HepG2 (cell line): Measurements from ENCODE around the gene MED20. TPM values are rescaled to one million over a fixed set of nuclear protein-coding genes. Genes with fewer than 3 reads are reported as not detected.

Experiments
- BRD4 ChIP-seq: sonication (generic); formaldehyde crosslinking; IDR thresholded peaks from 2 replicates; pipeline ENCODE4 v1.4.0; 2020; ENCODE audit warnings: missing genetic modification reagents
- CENPX ChIP-seq: sonication (generic); formaldehyde crosslinking; IDR thresholded peaks from 2 replicates; pipeline ENCODE4 v1.9.0; 2021; ENCODE audit warnings: mild to moderate bottlenecking, missing genetic modification reagents, moderate library complexity
- E2F5 ChIP-seq: sonication (generic); formaldehyde crosslinking; conservative IDR thresholded peaks from 2 replicates; pipeline ENCODE4 v1.4.0; 2020; ENCODE audit warnings: missing genetic modification reagents
- EED ChIP-seq: sonication (generic); formaldehyde crosslinking; IDR thresholded peaks from 2 replicates; pipeline ENCODE4 v1.5.0; 2020; ENCODE audit warnings: mild to moderate bottlenecking, missing genetic modification reagents
- ISX ChIP-seq: sonication (generic); formaldehyde crosslinking; conservative IDR thresholded peaks from 2 replicates; pipeline ENCODE4 v1.5.0; 2020; ENCODE audit warnings: missing genetic modification reagents
- KLF9 ChIP-seq: IDR thresholded peaks from 2 replicates; pipeline ENCODE4 v1.6.1; 2016; ENCODE audit warnings: low read depth
- MAFK ChIP-seq, 2 experiments: IDR thresholded peaks in 1 of 2; conservative IDR thresholded peaks in 1 of 2; 2 replicates each; pipeline ENCODE4 v1.6.1; 2011; ENCODE audit warnings: improper control_type of control experiment in 2 of 2, low read length in 2 of 2
- MED8 ChIP-seq: sonication (generic); formaldehyde crosslinking; IDR thresholded peaks from 2 replicates; pipeline ENCODE4 v1.8.1; 2023; ENCODE audit warnings: mild to moderate bottlenecking, missing genetic modification reagents; ENCODE audit not compliant: insufficient replicate concordance
- MEF2D ChIP-seq: sonication (generic); formaldehyde crosslinking; IDR thresholded peaks from 2 replicates; pipeline ENCODE4 v1.5.1; 2020; ENCODE audit warnings: mild to moderate bottlenecking, missing genetic modification reagents
- NFE2 ChIP-seq: sonication (generic); formaldehyde crosslinking; IDR thresholded peaks from 2 replicates; pipeline ENCODE4 v1.4.0; 2020; ENCODE audit warnings: missing genetic modification reagents
- NR2F2 ChIP-seq: IDR thresholded peaks from 2 replicates; pipeline ENCODE4 v1.6.1; 2012; ENCODE audit warnings: low read depth, inconsistent platforms, borderline replicate concordance
- PBX3 ChIP-seq: sonication (generic); formaldehyde crosslinking; IDR thresholded peaks from 2 replicates; pipeline ENCODE4 v1.8.1; 2023; ENCODE audit warnings: missing genetic modification reagents, inconsistent platforms, borderline replicate concordance
- PRPF4 ChIP-seq: fragments of 200-400 bp; formaldehyde crosslinking; IDR thresholded peaks from 2 replicates; pipeline ENCODE4 v1.6.1; 2016; ENCODE audit warnings: low read length, low read depth; ENCODE audit not compliant: poor library complexity, severe bottlenecking
- SALL2 ChIP-seq: sonication (generic); formaldehyde crosslinking; IDR thresholded peaks from 2 replicates; pipeline ENCODE4 v1.8.1; 2023; ENCODE audit warnings: mild to moderate bottlenecking, missing genetic modification reagents, inconsistent platforms
- SKI ChIP-seq: fragments of 450-650 bp; IDR thresholded peaks from one replicate; pipeline ENCODE4 v1.6.1; 2018; ENCODE audit warnings: mild to moderate bottlenecking; ENCODE audit not compliant: partially characterized antibody
- TBL1XR1 ChIP-seq: fragments of 150-350 bp; IDR thresholded peaks from 2 replicates; pipeline ENCODE4 v1.6.1; 2014; ENCODE audit warnings: borderline replicate concordance, low read length; ENCODE audit not compliant: partially characterized antibody
- ZNF121 ChIP-seq: sonication (generic); formaldehyde crosslinking; IDR thresholded peaks from 2 replicates; pipeline ENCODE4 v1.5.0; 2020; ENCODE audit warnings: mild to moderate bottlenecking, missing genetic modification reagents
- ZNF510 ChIP-seq: sonication (generic); formaldehyde crosslinking; IDR thresholded peaks from 2 replicates; pipeline ENCODE4 v1.4.0; 2020; ENCODE audit warnings: low read depth, mild to moderate bottlenecking, missing genetic modification reagents
- ZSCAN30 ChIP-seq: sonication (generic); formaldehyde crosslinking; IDR thresholded peaks from 2 replicates; pipeline ENCODE4 v1.5.0; 2020; ENCODE audit warnings: mild to moderate bottlenecking, missing genetic modification reagents
- polyA plus RNA-seq, 8 experiments: library from polyadenylated mRNA; depleted of rRNA in 3 of 8; stranded (reverse) in 7 of 8; unstranded in 1 of 8; fragments of >200 nt; fragmentation: Illumina TruSeq in 4 of 8; extraction: Trizol in 4 of 8; gene quantifications; 2 replicates each; pipeline versions ENCODE4 v1.2.1 to v1.2.3, GENCODE V29; 2011 to 2016; ENCODE audit warnings: low read depth in 4 of 8, missing spikeins in 1 of 8, mixed read lengths in 1 of 8; ENCODE audit not compliant: insufficient read depth in 1 of 8
- total RNA-seq, 5 experiments: library from RNA; depleted of rRNA; stranded (reverse); fragments of >200 nt; fragmentation: Illumina TruSeq; extraction: Trizol; gene quantifications; 2 replicates each; pipeline ENCODE4 v1.2.3, GENCODE V29; 2016; ENCODE audit warnings: low read depth in 1 of 5
- TF ChIP-seq, protein P1 (sequence below): sonication (generic); formaldehyde crosslinking; IDR thresholded peaks from 2 replicates; pipeline ENCODE4 v1.4.0; 2020; ENCODE audit warnings: mild to moderate bottlenecking, missing genetic modification reagents
- TF ChIP-seq, protein P2 (sequence below): sonication (generic); formaldehyde crosslinking; IDR thresholded peaks from 2 replicates; pipeline ENCODE4 v1.4.0; 2020; ENCODE audit warnings: mild to moderate bottlenecking, missing genetic modification reagents
- TF ChIP-seq, protein P3 (sequence below): IDR thresholded peaks from 2 replicates; pipeline ENCODE4 v1.6.1; 2016; ENCODE audit warnings: missing biosample characterization, missing genetic modification reagents, low read depth

The MED20 gene
- total and polyA plus RNA-seq, 2 of the 13 experiments (the other 11 are each of a cell fraction or from before 2014, with no cell fraction given): 28.1 to 41.1 TPM

DNA sequence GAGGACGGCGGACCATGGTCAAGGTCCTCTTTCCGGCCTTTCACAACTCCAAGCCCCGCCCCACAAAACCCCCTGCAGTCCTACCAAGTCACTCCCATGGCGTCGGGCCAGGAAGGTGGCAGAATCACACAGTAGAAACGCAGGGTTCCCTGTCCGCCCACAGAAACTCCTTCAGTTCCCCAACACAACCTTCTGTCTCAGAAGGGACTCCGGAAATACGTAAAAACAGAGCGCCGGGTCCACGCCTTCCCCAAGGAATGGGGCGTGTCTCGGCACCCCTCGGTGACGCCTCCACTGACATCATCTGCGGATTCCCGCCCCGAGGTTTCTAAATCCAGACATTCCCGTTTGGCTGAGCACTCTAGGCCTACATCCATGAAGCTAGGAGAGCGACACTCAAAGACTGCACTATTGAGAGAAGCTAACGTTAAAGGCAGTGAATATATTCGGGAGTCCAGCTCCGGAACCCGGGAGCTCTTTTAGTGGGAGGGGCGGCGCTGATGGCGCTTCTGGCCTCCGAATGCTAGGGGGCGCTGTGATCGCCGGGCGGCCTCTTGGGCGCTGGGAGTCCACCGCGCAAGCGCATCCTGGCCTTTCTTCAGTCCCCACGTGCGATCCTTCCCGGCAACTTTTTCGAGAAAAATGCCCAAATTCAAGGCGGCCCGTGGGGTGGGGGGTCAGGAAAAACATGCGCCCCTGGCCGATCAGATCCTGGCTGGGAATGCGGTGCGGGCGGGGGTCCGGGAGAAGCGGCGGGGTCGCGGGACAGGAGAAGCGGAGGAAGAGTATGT, at the start of gene MED20, which contains the start of gene BYSL (continued):
- no peak for TF ChIP-seq TBL1XR1
- TF ChIP-seq PBX3 (CRISPR knock-in tag): peak; percentile 30; the same call in 1 of the 2 replicates
- 0 out of 2 replicates have a peak, but pooled peaks have one; percentile 84 for TF ChIP-seq KLF9 (CRISPR knock-in tag)
- 0 out of 2 replicates have a peak, but pooled peaks have one; percentile 46 for TF ChIP-seq ZNF121 (CRISPR knock-in tag)
- TF ChIP-seq, protein P1, sequence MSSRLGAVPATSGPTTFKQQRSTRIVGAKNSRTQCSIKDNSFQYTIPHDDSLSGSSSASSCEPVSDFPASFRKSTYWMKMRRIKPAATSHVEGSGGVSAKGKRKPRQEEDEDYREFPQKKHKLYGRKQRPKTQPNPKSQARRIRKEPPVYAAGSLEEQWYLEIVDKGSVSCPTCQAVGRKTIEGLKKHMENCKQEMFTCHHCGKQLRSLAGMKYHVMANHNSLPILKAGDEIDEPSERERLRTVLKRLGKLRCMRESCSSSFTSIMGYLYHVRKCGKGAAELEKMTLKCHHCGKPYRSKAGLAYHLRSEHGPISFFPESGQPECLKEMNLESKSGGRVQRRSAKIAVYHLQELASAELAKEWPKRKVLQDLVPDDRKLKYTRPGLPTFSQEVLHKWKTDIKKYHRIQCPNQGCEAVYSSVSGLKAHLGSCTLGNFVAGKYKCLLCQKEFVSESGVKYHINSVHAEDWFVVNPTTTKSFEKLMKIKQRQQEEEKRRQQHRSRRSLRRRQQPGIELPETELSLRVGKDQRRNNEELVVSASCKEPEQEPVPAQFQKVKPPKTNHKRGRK: no peak
- peak; percentile 22 for TF ChIP-seq MED8
- TF ChIP-seq MEF2D (CRISPR knock-in tag): no peak; the same call in 1 of the 2 replicates
- TF ChIP-seq CENPX (CRISPR knock-in tag): no peak
- TF ChIP-seq E2F5: peak; percentile 71
- TF ChIP-seq, protein P2, sequence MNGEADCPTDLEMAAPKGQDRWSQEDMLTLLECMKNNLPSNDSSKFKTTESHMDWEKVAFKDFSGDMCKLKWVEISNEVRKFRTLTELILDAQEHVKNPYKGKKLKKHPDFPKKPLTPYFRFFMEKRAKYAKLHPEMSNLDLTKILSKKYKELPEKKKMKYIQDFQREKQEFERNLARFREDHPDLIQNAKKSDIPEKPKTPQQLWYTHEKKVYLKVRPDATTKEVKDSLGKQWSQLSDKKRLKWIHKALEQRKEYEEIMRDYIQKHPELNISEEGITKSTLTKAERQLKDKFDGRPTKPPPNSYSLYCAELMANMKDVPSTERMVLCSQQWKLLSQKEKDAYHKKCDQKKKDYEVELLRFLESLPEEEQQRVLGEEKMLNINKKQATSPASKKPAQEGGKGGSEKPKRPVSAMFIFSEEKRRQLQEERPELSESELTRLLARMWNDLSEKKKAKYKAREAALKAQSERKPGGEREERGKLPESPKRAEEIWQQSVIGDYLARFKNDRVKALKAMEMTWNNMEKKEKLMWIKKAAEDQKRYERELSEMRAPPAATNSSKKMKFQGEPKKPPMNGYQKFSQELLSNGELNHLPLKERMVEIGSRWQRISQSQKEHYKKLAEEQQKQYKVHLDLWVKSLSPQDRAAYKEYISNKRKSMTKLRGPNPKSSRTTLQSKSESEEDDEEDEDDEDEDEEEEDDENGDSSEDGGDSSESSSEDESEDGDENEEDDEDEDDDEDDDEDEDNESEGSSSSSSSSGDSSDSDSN (CRISPR knock-in tag): peak; percentile 64; the same call in 1 of the 2 replicates
- TF ChIP-seq ISX (CRISPR knock-in tag): no peak; the same call in 1 of the 2 replicates
- no peak; the same call in 1 of the 2 replicates for TF ChIP-seq BRD4 (CRISPR knock-in tag)
- no peak for TF ChIP-seq MAFK (conservative IDR thresholded peaks at IDR 0.05 in 1 of 2, IDR thresholded peaks at IDR 0.05 in 1 of 2; ENCODE audit: low read length in 2 of 2)
- TF ChIP-seq ZSCAN30 (CRISPR knock-in tag): no peak
- no peak for TF ChIP-seq SKI
- TF ChIP-seq PRPF4: no peak
- TF ChIP-seq NR2F2: no peak
- peak; percentile 90 for TF ChIP-seq ZNF510
- no peak for TF ChIP-seq NFE2 (CRISPR knock-in tag)
- TF ChIP-seq EED (CRISPR knock-in tag): peak; percentile 80; the same call in 1 of the 2 replicates
- no peak; the same call in 1 of the 2 replicates for TF ChIP-seq SALL2
- TF ChIP-seq, protein P3, sequence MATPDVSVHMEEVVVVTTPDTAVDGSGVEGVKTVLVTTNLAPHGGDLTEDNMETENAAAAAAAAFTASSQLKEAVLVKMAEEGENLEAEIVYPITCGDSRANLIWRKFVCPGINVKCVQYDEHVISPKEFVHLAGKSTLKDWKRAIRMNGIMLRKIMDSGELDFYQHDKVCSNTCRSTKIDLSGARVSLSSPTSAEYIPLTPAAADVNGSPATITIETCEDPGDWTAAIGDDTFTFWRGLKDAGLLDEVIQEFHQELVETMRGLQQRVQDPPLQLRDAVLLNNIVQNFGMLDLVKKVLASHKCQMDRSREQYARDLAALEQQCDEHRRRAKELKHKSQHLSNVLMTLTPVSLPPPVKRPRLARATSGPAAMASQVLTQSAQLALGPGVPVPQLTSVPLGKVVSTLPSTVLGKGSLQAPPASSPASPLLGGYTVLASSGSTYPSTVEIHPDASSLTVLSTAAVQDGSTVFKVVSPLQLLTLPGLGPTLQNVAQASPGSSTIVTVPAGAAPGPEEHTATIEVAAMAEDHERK (CRISPR knock-in tag): no peak
